H1 (cell line): ENCODE results near the gene CYSRT1. TPM values are rescaled to one million over a fixed set of nuclear protein-coding genes. Genes with fewer than 3 reads are reported as not detected.

Source experiments
- CTCF ChIA-PET: fragments of 300-600 bp; sonication (Branson Sonifier 250); formaldehyde crosslinking; loops from one replicate; lab custom pipeline; 2021; ENCODE audit not compliant: partially characterized antibody; lab: Charles Lee
- POLR2A ChIA-PET: fragments of 300-600 bp; sonication (Branson Sonifier 250); formaldehyde crosslinking; loops from one replicate; lab custom pipeline; 2021; ENCODE audit warnings: inconsistent platforms; ENCODE audit not compliant: partially characterized antibody; lab: Charles Lee
- DNase-seq, 2 experiments: peaks; one replicate each; pipeline versions ENCODE4 v3.0.0 to v3.0.0-alpha.2; 2010 to 2022; ENCODE audit warnings: low spot score in 2 of 2, low read depth in 1 of 2, mixed read lengths in 1 of 2
- FAIRE-seq: peaks from 2 replicates; lab custom pipeline; 2011; peaks lifted over from hg19 to GRCh38; lab: Jason Lieb, UNC
- H2AFZ ChIP-seq: 2 replicates; pipeline ENCODE4 v1.8.1; 2012; ENCODE audit warnings: low read length, inconsistent platforms
- H2AK5ac ChIP-seq: 2 replicates; pipeline ENCODE4 v1.6.1; 2013; ENCODE audit warnings: low read depth, low read length
- H2BK120ac ChIP-seq: replicated peaks from 2 replicates; pipeline ENCODE3; 2013; ENCODE audit warnings: low read depth, low read length, inconsistent platforms
- H2BK12ac ChIP-seq: 2 replicates; pipeline ENCODE4 v1.6.1; 2013; ENCODE audit warnings: low read depth, low read length
- H2BK15ac ChIP-seq: 2 replicates; pipeline ENCODE4 v1.6.1; 2013; ENCODE audit warnings: low read length
- H2BK20ac ChIP-seq: 2 replicates; pipeline ENCODE4 v1.6.1; 2013; ENCODE audit warnings: low read length
- H2BK5ac ChIP-seq: 2 replicates; pipeline ENCODE4 v1.6.1; 2013; ENCODE audit warnings: low read depth, low read length
- H3K14ac ChIP-seq: 2 replicates; pipeline ENCODE4 v1.6.1; 2013; ENCODE audit warnings: inconsistent platforms; ENCODE audit not compliant: insufficient read length
- H3K18ac ChIP-seq: 2 replicates; pipeline ENCODE4 v1.6.1; 2013; ENCODE audit warnings: low read length; ENCODE audit errors: extremely low read depth
- H3K23ac ChIP-seq: 2 replicates; pipeline ENCODE4 v1.6.1; 2013; ENCODE audit warnings: inconsistent platforms; ENCODE audit not compliant: insufficient read length
- H3K23me2 ChIP-seq: 2 replicates; pipeline ENCODE4 v1.6.1; 2013; ENCODE audit warnings: low read depth, low read length
- H3K27ac ChIP-seq: 2 replicates; pipeline ENCODE4 v1.6.1; 2011; ENCODE audit warnings: low read depth, low read length, inconsistent platforms
- H3K27me3 ChIP-seq, 4 experiments: replicated peaks in 1 of 4; 1 replicate in 1 of 4; 2 replicates in 3 of 4; pipeline versions ENCODE4 v1.6.1 to v1.8.1; 2011 to 2013; ENCODE audit warnings: low read length in 3 of 4, mild to moderate bottlenecking in 3 of 4, inconsistent platforms in 2 of 4, mixed read lengths in 2 of 4, moderate library complexity in 1 of 4; ENCODE audit not compliant: control insufficient read depth in 3 of 4, insufficient read depth in 3 of 4; ENCODE audit errors: extremely low read depth in 1 of 4
- H3K36me3 ChIP-seq, 4 experiments: 2 replicates each; pipeline versions ENCODE4 v1.6.1 to v1.8.1; 2011 to 2013; ENCODE audit warnings: mild to moderate bottlenecking in 4 of 4, low read length in 3 of 4, moderate library complexity in 2 of 4, control low read depth in 1 of 4, inconsistent platforms in 1 of 4; ENCODE audit not compliant: insufficient read depth in 4 of 4, control insufficient read depth in 2 of 4
- H3K4ac ChIP-seq: replicated peaks from 2 replicates; pipeline ENCODE3; 2013; ENCODE audit warnings: low read length, low read depth, mixed read lengths, inconsistent platforms; ENCODE audit not compliant: insufficient read length
- H3K4me1 ChIP-seq, 4 experiments: replicated peaks in 1 of 4; 1 replicate in 1 of 4; 2 replicates in 3 of 4; pipeline versions ENCODE4 v1.6.1 to v1.8.1; 2011 to 2013; ENCODE audit warnings: low read length in 3 of 4, inconsistent platforms in 2 of 4, mixed read lengths in 1 of 4; ENCODE audit not compliant: insufficient read depth in 4 of 4, control insufficient read depth in 3 of 4
- H3K4me2 ChIP-seq, 2 experiments: 2 replicates each; pipeline versions ENCODE4 v1.6.1 to v1.8.1; 2011 to 2013; ENCODE audit warnings: low read depth in 2 of 2, low read length in 2 of 2, control low read depth in 1 of 2, inconsistent platforms in 1 of 2, mild to moderate bottlenecking in 1 of 2; ENCODE audit not compliant: insufficient read depth in 1 of 2
- H3K4me3 ChIP-seq, 4 experiments: fragments of 200-600, 300-600 bp in 1 of 4; sonication (generic), shearing (Covaris generic), sonication (Bioruptor Twin) in 1 of 4; 2 replicates each; pipeline versions ENCODE4 v1.5.1 to v1.8.1; 2011 to 2016; ENCODE audit warnings: low read length in 4 of 4, low read depth in 3 of 4, control low read depth in 2 of 4, inconsistent platforms in 2 of 4, mild to moderate bottlenecking in 2 of 4, mixed read lengths in 1 of 4, moderate library complexity in 1 of 4; ENCODE audit not compliant: insufficient read depth in 2 of 4; ENCODE audit errors: extremely low read depth in 1 of 4
- H3K56ac ChIP-seq: replicated peaks from 2 replicates; pipeline ENCODE3; 2013; ENCODE audit warnings: low read depth, mild to moderate bottlenecking, mixed read lengths, low read length, inconsistent platforms; ENCODE audit not compliant: insufficient read length
- H3K79me1 ChIP-seq: 2 replicates; pipeline ENCODE4 v1.6.1; 2013; ENCODE audit warnings: low read depth, low read length, control low read depth
- H3K79me2 ChIP-seq, 2 experiments: 2 replicates each; pipeline versions ENCODE4 v1.6.1 to v1.8.1; 2012 to 2013; ENCODE audit warnings: low read length in 2 of 2, mild to moderate bottlenecking in 2 of 2, inconsistent platforms in 1 of 2; ENCODE audit not compliant: insufficient read depth in 2 of 2, control insufficient read depth in 1 of 2
- H3K9ac ChIP-seq, 4 experiments: replicated peaks in 1 of 4; 1 replicate in 1 of 4; 2 replicates in 3 of 4; pipeline versions ENCODE4 v1.6.1 to v1.8.1; 2011 to 2013; ENCODE audit warnings: low read depth in 3 of 4, low read length in 3 of 4, control low read depth in 2 of 4, mild to moderate bottlenecking in 2 of 4, moderate library complexity in 2 of 4, inconsistent platforms in 1 of 4; ENCODE audit errors: extremely low read depth in 1 of 4
- H3K9me3 ChIP-seq, 2 experiments: 2 replicates each; pipeline versions ENCODE4 v1.6.1 to v1.8.1; 2012 to 2013; ENCODE audit warnings: mild to moderate bottlenecking in 2 of 2, moderate library complexity in 2 of 2, control low read depth in 1 of 2, inconsistent platforms in 1 of 2, low read depth in 1 of 2, low read length in 1 of 2, mixed read lengths in 1 of 2; ENCODE audit not compliant: insufficient read depth in 2 of 2
- H4K20me1 ChIP-seq, 2 experiments: replicated peaks in 1 of 2; 2 replicates each; pipeline versions ENCODE3 to v1.8.1; 2011 to 2013; ENCODE audit warnings: inconsistent platforms in 2 of 2, low read length in 2 of 2, mild to moderate bottlenecking in 1 of 2; ENCODE audit not compliant: insufficient read depth in 2 of 2, control insufficient read depth in 1 of 2
- H4K5ac ChIP-seq: 2 replicates; pipeline ENCODE4 v1.6.1; 2013; ENCODE audit warnings: low read length, low read depth, mixed read lengths, inconsistent platforms; ENCODE audit not compliant: insufficient read length
- H4K8ac ChIP-seq: 2 replicates; pipeline ENCODE4 v1.8.0; 2013; ENCODE audit warnings: mild to moderate bottlenecking, moderate library complexity, low read length, inconsistent platforms; ENCODE audit not compliant: insufficient read depth; ENCODE audit errors: extremely low read depth
- H4K91ac ChIP-seq: replicated peaks from 2 replicates; pipeline ENCODE3; 2013; ENCODE audit warnings: low read length, mixed read lengths, inconsistent platforms; ENCODE audit not compliant: insufficient read length
- SP2 ChIP-seq: IDR thresholded peaks from 2 replicates; pipeline ENCODE4 v1.6.1; 2012; ENCODE audit warnings: mild to moderate bottlenecking, low read length, inconsistent platforms
- TAF7 ChIP-seq: optimal IDR thresholded peaks from 2 replicates; pipeline ENCODE3; 2011; ENCODE audit warnings: low read depth, mild to moderate bottlenecking, inconsistent platforms, low read length, moderate library complexity, borderline replicate concordance
- WGBS, 2 experiments: shearing (Covaris generic) in 1 of 2; methylation state at CpG; one replicate each; pipeline versions ENCODE4 v1.1.6 to v1.1.7; 2013 to 2015; ENCODE audit warnings: low lambda C conversion rate in 2 of 2, mixed read lengths in 2 of 2, inconsistent platforms in 1 of 2, low coverage in 1 of 2, missing lambda C conversion rate in 1 of 2; ENCODE audit not compliant: insufficient replicate concordance in 2 of 2, insufficient coverage in 1 of 2, insufficient read length in 1 of 2; ENCODE audit errors: extremely low coverage in 1 of 2, missing lambda C conversion rate in 1 of 2; 5-methylcytosine and 5-hydroxymethylcytosine counted together
- polyA plus RNA-seq, 7 experiments: library from polyadenylated mRNA; depleted of rRNA in 3 of 7; stranded (reverse) in 5 of 7; unstranded in 2 of 7; fragments of >200 nt in 5 of 7; fragments of 200-250 nt in 2 of 7; gene quantifications; 1 replicate in 5 of 7; 2 replicates in 1 of 7; 4 replicates in 1 of 7; pipeline versions ENCODE4 v1.2.1 to v1.2.3, GENCODE V29; 2011 to 2013; ENCODE audit warnings: missing spikeins in 2 of 7, mixed read lengths in 2 of 7
- total RNA-seq: library from RNA; stranded (reverse); fragmentation: NEBNext Ultra II Directional; extraction: Animal tissue kit (Norgen Biotek cat#: 25700); gene quantifications from 2 replicates; pipeline ENCODE4 v1.2.1, GENCODE V29; 2021

CYSRT1 gene
- total and polyA plus RNA-seq, 2 of the 8 experiments (the other 6 are each of a cell fraction or from before 2014, with no cell fraction given): 1.0 to 6.5 TPM

DNA sequence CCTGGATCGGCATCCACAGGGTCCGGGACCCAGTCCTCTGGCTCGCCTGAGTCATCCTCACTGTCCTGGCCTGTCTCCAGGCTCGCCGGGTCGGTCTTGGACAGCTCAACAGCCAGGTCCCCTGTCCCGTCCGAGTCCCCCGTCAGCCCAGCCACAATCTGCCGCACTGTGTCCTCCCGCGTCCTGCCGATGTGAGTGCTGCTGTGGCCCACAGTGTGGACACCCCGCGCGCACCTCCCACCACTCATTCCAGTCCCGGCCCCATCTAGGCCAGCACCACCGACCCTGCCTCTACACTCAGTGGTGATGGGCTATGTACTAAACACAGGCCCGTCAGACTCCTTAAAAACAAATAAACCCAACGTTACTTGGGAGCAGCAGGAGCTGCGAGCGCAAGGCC lies 43.3 kb upstream of the CYSRT1 start:
- Histone ChIP-seq H3K27ac (no peak overlapping the region), H3K14ac (no peak overlapping the region), H3K36me3 (peaks cover 0 to 40% (median 10%) of the 10 kb centered on the region in 4 experiments; a peak in 7 of 8 replicates), H3K23ac (no peak overlapping the region), H3K27me3 (no peaks in the 10 kb centered on the region; a peak in 2 of 7 replicates), H3K18ac (no peak overlapping the region), H3K4ac (no peak overlapping the region), H2BK12ac (no peak overlapping the region), H3K4me2 (no peak overlapping the region), H3K79me2 (peaks cover 0 to 5% of the 10 kb centered on the region in 2 experiments; a peak in 1 of 4 replicates), H2BK5ac (no peak overlapping the region), H3K23me2 (no peaks in the 10 kb centered on the region), H2BK20ac (no peak overlapping the region), H3K9me3 (no peaks in the 10 kb centered on the region), H2AFZ (no peak overlapping the region), H2AK5ac (no peak overlapping the region), H3K9ac (no peak overlapping the region), H2BK120ac (no peak overlapping the region), H2BK15ac (no peak overlapping the region), H3K56ac (no peak overlapping the region), H4K91ac (no peak overlapping the region), H3K4me3 (no peak overlapping the region), H4K8ac (no peak overlapping the region), H4K20me1 (peaks cover 2 to 18% of the 10 kb centered on the region in 2 experiments), H3K4me1 (no peaks in the 10 kb centered on the region), H4K5ac (no peak overlapping the region), H3K79me1 (peaks cover 3% of the 10 kb centered on the region)
- POLR2A ChIA-PET: interaction anchor here (0.8 to 1.6 kb wide), 3 partner anchors 15 to 28 kb away, joined by 3 to 6 read pairs (median 3); no protein-coding TSS in a partner anchor
- WGBS, 2 experiments: 96% methylated on average over 20 of the region's 22 CpGs; no CpG with 5 or more reads in 1 of the 2 experiments
- CTCF ChIA-PET: interaction anchor here (1.1 to 1.5 kb wide), 5 partner anchors 11 to 77 kb away, joined by 3 to 5 read pairs (median 4); partner anchors contain the start of genes LRRC26 and TMEM210
- no peak for DNase-seq
- FAIRE-seq: no peak
- TF ChIP-seq TAF7 (no peak), SP2 (no peak)
